ENCODE results near the gene TXNRD2. TPM values are rescaled to one million over a fixed set of nuclear protein-coding genes. Genes with fewer than 3 reads are reported as not detected.

Gene TXNRD2
- 33.3 TPM for total RNA-seq
- long read RNA-seq, partial matches to known transcripts: 7 of 43 reads
- long read RNA-seq, other reads (novel, unspliced or antisense): 33 of 43 reads

DNA sequence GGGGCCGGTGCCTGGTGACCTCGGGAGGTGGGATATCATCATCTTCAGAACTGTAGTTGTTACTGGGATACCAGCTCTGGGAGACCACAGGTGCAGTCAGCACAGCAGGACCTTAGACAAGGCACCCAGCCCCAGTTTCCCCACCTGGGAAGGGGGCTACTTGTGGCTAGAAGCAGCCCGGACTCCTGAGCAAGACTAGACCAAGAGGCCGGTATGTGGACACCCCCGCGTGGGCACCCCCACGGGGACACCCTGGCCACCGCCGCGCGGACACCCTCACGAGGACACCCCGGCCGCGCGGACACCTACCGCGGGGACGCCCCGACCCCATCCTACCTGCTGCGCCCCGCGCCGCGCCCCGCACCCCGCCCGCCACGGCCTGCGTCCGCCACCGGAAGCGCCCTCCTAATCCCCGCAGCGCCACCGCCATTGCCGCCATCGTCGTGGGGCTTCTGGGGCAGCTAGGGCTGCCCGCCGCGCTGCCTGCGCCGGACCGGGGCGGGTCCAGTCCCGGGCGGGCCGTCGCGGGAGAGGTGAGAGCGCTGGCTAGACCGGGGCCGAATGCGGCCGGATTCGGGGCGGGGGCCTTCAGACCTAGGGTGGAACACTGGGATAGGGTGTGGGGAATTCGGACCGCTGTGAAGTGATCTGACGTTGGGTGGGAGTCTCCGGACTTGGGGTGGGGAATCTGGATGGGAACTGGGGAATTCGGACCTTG, at the start of gene TXNRD2, which contains the start of gene COMT:
TXNRD2 (minus strand) TSS at position 454 of the 718 bp plus-strand sequence; CDS start at position 439, 15 bp downstream.
COMT (plus strand) TSS at position 408 of the 718 bp plus-strand sequence. CDS start 20,755 bp downstream, outside the sequence.
- intact Hi-C loops (cut with DNase I): loop anchor here (5.0 kb wide), 1 partner anchor 219 kb away; the partner anchor contains the start of gene GP1BB
- DNase-seq (ENCODE audit: low spot score): peak; percentile 85

DNA sequence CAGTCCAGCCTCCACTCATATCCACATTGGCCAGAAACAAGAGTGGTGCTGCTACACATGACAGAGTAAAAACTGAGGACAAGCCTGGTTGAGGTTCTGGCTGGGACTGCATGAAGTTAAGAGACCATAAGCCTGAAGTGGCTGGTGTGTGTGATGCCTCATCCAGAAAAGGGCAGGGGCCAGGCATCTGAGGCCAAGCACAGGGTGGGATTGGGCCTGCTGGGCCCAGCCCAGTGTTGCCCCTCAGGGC, 49.7 kb upstream of the TXNRD2 start:
- intact Hi-C loops (cut with DNase I): no loop called here
- DNase-seq (ENCODE audit: low spot score): no peak

DNA sequence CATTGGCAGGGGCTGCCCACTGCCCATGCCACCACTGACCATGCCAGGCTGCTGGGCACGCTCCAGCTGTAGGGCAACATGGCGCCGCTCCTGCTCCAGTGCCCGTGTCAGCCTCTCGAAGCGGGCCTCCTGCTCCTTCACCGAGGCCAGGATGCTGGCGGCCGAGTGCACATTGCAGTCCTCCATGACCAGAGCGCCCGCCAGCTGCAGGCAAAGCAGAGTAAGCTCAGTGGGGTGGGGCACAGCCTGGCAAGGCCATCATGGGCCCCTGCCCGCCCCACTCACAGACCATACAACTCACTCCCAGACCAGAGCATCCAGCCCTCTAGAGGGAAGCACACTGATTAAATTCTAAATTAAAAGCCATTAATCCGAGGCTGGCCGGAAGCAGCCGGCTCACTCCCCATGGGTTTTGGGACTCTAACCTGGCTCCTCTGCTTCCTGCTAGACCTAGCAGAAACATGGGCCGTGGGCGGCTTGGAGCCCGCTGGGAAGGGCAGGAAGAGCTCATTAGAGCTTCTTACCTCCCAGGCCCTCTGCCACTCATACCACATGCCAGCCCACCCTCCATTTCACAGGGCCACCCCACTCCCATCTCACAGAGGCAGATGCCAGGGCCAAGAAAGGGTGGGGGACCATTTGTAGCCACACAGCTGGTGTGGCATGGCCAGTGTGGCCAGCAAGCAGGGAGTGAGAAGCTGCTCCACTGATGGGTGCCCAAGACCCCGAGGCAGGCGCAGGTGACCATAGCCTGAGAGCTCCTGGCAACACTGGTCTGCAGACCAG, 49.2 kb upstream of the TXNRD2 start:
- no peak for DNase-seq (ENCODE audit: low spot score)
- intact Hi-C loops (cut with DNase I): no loop called here

DNA sequence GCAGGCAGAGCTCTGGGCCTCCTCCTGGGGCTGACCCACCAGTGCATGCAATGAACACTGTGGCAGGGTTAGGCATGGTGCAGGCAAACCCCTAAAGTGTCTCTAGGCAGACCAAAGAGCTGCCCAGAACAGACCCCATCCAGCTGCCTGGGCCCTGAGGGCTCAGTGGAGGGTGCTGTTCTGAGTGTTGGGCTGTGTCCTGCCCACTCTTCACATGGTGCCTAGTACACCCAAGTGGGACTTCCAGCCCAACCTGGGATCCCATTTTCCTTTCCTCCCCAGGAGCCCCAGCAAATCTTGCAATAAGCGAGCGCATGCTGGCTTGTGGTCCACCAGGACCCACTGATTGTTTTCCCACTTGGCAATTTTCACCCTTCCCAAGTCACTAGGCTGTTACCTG, 48.6 kb upstream of the TXNRD2 start:
- intact Hi-C loops (cut with DNase I): no loop called here
- no peak for DNase-seq (ENCODE audit: low spot score)

DNA sequence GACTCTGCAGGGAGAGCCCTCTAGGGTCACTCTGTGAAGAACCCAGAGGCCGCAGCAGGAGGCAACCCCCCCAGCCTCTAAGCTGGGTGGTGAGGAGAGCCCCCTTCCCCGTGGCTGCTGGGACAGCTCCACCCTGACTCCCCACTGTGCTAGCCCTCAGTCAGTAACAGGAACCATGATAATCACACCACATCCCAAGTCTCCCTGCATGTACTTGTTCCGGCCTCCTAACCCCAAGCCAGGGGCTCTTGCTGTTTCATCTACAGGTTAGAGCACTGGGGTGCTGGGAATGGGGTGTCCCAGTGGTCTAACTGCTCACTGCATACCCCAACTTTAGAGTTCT, 48.1 kb upstream of the TXNRD2 start:
- DNase-seq (ENCODE audit: low spot score): no peak
- intact Hi-C loops (cut with DNase I): no loop called here

DNA sequence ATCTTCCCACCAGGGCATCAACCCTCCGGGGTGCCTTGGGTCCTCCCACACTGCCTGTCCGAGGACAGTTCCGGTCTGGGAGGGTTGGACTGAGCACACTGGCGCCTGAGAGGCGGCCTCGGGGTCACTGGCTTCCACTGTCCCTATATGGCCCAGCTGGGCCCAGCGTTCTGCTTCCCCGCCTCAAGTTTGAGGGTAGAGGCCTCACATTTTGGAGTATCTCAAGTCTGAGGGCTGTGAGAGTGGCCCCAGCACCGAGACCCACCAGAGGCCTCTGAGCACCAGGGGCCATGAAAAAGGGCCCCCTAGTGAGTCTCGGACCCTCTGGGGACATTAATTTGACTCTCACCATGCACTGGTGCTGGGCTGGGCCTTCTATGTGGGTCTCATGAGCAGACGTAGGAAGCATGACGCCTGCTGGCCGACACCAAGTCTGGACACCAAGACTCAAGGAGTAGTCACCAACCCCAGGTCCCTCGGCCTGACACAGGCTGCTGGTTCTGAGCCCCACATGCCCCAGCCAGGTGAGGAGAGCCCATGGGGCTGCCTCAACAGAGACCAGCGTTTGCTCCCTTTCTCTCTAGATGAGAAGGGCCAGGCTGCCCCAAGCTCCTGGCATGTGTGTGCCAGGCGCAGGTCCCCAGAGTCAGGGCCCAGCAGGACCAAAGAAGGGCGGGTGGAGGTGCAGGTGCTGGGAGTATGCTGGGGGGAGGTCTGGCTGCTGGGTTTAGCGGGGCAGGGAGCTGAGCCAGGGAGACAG, 47.5 kb upstream of the TXNRD2 start:
- no peak for DNase-seq (ENCODE audit: low spot score)
- intact Hi-C loops (cut with DNase I): no loop called here

DNA sequence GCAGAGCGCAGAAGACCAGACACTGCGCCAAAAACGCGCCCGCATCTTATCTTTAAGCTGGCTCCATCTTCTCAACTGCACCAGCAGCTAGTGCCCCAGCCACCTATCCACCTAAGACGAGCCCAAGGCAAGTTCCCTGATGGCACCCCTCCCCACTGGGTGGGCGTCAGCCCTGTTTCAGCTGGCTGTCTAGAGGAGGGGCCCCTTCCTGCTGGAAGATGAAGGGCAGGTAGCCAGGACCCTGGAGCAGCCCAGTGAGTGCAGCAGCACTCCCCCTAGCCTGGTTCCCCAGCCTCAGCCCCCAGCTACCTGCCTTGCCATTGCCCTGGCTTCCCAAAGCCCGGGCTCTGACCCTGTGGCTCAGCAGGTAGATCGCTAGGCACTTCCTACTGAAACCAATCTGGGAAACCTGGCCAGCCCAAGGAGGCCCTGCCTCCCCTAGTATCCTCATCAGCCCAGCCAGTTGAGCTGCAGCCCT, 46.8 kb upstream of the TXNRD2 start:
- intact Hi-C loops (cut with DNase I): no loop called here
- no peak for DNase-seq (ENCODE audit: low spot score)

DNA sequence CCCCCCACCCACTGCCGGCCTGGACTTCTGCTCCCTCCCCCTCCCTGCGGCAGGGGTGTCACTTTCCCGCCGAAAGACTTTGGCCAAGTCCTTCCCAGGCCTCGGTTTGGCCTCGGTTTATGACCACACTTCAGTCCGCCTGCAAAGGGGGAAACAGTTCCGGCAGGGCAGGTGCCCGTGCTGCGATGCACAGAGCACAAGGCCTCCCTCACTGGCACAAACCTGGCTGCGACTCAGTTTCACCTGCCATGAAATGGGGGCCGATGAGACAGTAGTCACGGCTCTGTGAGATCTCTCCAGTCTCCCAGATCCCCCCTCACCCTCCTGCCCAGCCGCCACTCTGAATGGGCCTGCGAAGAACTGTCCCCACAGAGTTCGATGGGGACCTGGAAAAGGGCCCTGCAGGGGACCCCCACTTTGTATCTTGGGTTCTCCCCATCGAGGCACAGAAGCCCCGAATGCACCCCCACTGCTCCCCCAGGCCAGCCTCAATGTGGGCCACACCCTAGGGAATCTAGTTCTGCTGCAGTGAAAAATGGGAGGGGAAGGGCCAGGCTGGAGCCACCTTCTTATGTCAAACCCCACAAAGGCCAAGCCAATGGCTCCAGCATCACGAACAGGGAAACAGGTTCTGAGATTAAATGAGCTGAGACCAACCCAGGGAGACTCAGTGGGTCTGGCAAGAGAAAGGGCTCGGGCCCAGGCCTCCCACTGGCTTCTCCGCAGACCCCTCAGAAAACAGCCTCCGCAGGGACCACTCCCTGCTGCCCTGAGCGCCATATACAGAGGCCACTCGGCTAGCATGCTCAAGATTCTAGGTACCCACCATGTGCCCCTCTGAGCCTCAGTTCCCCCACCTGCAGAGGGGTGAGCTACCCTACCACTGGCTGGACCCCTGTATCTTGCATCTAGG, 46.0 kb upstream of the TXNRD2 start:
- DNase-seq (ENCODE audit: low spot score): no peak
- intact Hi-C loops (cut with DNase I): no loop called here

DNA sequence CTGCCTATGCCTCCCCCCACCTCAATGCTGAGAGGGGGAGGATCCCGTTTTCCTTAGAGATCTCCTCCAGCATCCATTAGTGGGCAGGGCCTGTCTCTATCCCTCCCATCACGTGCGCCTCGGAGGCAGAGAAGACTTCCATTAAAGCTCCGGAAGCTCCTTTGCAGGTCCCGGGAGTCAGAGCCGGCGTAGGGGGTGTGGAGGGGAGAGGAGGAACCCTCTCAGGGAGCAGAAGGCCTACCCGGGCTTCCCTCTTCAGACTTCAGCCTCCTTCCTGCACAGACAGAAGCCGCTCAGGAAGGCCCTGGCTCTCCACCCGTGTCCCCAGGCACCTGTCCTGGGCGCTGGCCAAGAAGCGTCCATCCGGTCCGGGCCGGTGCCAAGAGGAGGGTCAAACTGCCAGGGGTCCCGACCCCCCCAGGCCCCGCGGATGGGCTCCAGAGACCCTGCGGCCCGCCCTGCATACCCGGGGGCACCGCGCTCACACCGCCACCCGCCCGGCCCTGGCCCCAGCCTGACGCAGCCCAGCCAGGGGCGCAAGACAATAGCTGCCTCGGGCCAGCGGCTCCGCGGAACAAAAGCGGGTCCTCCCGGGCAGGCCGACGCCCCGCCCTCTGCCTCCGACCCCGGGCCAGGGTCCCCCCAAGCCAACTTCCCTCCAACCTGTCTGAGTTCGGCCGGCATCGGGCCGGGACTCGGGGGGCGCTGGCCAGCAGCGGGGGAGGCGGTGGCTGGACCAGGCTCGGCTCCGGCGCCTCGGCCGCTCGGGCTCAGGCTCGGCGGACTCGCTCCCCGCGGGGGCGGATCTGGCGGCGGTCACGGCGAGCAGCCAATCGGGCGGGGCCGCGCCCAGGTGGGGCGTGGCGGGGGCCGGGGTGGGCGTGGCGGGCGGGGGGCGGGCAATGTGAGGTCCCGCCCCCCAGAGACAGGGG, 45.1 kb upstream of the TXNRD2 start:
- DNase-seq (ENCODE audit: low spot score): peak; percentile 90
- intact Hi-C loops (cut with DNase I): loop anchor here (1.0 kb wide), 1 partner anchor 35 kb away; the partner anchor contains the start of gene TANGO2

DNA sequence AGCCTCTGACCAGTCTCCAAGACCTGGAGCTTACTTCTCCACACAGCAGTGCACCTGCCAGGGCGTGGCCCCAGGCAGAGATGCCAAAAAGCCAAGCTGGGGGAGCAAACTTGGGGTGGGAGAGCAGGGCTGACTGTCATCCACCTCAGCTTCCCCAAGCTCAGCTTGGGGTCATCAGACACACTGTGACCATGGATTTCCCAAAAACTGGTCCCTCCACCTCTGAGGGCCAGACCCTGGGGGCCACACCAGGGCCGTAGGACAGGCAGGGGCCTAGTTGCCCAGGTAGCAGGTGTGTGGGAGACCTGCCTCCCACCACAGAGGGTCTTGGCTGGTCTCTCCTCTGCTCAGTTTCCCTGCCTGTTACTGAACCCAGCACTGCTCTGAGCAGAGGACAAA, 44.4 kb upstream of the TXNRD2 start:
- DNase-seq (ENCODE audit: low spot score): no peak
- intact Hi-C loops (cut with DNase I): loop anchor here (1.0 kb wide), 1 partner anchor 35 kb away; the partner anchor contains the start of gene TANGO2

DNA sequence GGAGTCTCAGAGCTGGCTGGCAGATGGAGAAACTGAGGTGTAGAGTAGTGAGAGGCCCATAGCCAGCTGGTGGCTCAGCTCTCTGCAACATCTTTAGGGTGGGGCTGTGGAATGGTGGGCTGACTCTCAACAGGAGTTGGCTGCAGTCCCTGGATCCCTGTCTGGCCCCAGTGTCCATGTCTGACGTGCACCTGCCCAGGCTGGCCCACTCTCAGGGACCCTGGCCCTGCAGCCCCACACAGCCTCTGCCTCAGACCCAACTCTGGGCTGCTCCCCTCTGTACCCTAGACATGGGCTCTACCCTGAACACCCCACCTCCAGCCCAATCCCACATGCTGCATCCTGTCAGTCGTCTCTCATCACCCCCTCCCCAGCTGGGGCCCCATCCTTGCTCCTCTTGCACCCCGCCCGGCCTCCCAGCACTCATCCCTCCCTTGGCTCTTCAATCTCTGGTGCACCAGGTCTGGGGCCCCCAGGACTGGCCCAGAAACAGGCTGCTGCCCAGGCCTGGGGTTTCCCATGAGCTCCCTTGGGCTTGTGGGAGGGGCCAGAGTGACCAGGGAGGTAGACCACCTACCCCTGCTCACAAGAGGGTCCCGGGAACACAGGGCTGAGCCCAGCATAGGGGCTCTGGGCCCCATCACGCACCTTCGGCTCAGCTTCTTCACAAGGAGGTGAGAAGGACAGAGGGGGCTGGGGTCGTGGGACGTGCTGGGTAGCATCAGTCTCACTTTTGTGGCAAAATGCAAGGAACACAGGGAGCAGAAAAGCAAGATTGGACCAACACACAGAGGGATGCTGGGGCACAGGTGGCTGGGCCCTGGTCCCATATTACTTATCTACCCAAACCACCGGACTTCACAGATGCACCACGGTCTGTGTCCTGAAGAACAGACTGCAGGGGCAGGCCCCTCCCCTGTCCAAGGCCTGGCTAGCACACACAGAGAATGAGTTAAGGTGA, 43.5 kb upstream of the TXNRD2 start:
- intact Hi-C loops (cut with DNase I): no loop called here
- no peak for DNase-seq (ENCODE audit: low spot score)

DNA sequence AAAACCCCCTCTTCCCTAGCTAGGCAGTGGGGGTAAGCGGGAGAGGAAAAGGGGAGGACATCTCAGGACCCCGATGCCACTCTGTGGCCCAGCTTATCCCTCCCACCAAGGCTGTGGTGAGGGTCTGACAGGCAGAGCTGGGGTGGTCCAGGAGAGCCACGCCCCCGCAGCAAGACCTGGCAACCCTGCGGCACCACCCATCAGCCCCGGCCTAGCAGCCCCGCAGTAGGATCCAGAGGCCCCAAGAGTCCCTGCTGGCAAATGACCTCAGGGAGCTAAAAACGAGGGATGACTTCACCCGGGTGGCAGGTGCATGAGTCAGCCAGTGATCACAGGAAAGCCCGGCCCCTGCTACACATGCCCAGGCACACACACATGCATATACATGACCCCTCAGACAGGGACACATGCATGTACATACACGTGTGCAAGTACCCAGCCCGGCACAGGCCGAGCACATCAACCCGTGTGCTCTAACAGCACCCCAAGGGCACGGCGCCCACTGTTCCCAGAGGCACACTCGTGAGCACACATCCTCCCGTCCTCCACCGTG, 42.7 kb upstream of the TXNRD2 start:
- DNase-seq (ENCODE audit: low spot score): peak; percentile 86
- intact Hi-C loops (cut with DNase I): no loop called here

DNA sequence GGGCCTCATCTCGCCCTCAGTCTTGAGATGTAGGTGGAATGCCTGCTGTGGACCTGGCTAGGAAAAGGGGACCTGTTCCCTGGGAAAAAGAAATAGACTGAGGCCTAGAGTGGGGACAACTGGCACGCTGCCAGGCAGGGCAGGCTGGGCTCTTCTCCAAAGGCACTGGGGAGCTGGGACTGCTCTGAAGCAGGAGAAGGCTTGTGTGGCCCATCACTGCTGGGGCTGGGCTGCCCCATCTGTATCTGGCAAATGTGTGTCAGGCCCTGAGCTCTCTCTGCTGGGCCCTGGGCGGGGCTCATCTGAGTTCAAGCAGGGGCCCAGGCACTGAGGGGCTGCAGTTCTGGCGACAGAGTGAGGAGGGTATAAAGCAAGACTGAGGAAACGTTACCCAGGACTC, 42.1 kb upstream of the TXNRD2 start:
- DNase-seq (ENCODE audit: low spot score): no peak
- intact Hi-C loops (cut with DNase I): no loop called here

DNA sequence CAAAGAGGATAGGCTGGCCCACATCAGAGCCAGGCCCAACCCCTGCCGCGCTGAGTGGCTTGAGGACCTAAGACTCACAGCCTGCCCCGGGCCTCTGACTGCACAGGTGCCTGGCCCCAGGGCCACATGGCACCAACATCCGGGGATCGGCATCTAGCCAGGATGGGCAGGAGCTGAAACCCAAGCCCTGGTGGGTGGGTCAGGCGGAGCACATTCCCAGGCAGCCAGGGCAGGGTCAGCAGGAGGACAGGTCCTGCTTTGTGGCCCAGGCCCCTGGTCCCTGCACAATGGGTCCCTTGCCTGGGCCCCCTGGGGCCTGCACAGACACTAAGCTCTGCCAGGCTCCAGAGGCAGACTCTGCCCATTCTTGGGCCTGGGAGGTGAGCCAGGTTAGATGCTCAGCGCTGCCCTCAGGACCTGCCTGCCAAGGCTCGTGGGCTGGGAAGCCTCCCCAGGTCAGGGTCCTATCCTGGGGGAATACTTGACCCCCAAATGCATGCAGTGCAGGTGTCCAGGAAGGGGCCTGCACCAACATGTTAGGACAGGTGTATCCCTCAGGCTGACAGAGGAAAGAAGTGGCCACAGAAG, 41.5 kb upstream of the TXNRD2 start:
- intact Hi-C loops (cut with DNase I): no loop called here
- DNase-seq (ENCODE audit: low spot score): no peak

DNA sequence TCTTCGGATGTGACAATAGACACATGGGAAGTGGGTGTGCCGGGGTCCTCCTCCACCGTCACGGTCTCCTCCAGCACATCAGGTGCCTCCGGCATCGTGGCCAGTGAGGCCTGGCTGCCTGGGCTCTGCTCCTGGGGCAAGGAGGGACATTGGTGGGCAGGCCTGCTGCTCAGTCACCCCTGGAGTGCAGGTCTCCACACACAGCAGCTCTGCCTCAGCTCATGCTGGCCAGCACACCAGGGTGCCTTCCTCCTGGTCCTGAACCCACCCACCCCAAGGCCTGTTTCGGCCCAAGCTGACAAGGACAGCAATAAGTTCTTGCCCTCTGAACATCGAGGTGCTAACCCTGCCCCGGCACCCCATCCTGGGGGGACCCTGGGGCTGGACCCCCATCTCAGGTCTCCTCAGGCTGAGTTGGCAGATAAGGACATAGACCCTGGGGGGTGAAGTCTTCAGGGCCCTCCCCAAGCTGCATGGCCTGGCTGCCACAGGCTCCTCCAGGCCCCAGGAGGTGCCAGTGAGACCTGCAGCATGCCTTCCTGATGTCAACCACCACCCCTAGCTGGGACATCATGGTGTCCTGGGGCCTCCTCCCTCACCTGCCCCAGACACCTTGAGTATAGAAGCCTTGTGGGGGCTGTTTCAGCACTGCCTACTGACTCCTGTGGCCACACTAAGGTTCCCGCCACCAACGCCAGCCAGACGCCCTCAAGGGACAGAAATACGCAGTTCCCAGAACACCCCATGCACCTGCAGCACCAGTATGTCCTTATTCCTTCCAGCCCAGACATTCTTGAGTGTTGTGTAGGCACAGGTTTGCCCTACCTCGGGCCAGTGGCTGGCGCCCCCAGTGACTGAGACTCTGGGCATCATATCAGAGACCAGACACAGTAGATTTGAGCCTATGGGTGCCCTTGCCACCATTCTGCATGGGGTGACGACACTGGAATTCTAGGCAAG, 40.6 kb upstream of the TXNRD2 start:
- DNase-seq (ENCODE audit: low spot score): no peak
- intact Hi-C loops (cut with DNase I): no loop called here

Measured in cardiac septum (tissue), 1 donor.